Left lung (tissue), 10 donors: ENCODE data around the gene MEGF8. TPM values are rescaled to one million over a fixed set of nuclear protein-coding genes. Genes with fewer than 3 reads are reported as not detected.

Experiments used
- ATAC-seq: fragments of 200-7000 bp; cut with Tn5 transposase; one replicate; pipeline ENCODE4 v1.9.1; 2020; ENCODE audit warnings: moderate library complexity
- DNase-seq, 4 donors: peaks; one replicate each; pipeline ENCODE4 v3.0.0-alpha.2; 2013 to 2020
- H3K27ac ChIP-seq, 2 donors: fragments of 200-600 bp; sonication (generic) in 1 of 2; one replicate each; pipeline versions ENCODE4 v1.5.0 to v1.8.0; 2020 to 2021
- H3K27me3 ChIP-seq, 2 donors: fragments of 200-600 bp; sonication (generic) in 1 of 2; one replicate each; pipeline versions ENCODE4 v1.5.0 to v1.8.0; 2020 to 2021
- H3K36me3 ChIP-seq, 2 donors: fragments of 200-600 bp; sonication (generic) in 1 of 2; one replicate each; pipeline versions ENCODE4 v1.5.0 to v1.8.0; 2020 to 2021
- H3K4me1 ChIP-seq, 2 donors: fragments of 200-600 bp; one replicate each; pipeline ENCODE4 v1.8.0; 2021
- H3K4me3 ChIP-seq, 2 donors: fragments of 200-600 bp; sonication (generic) in 1 of 2; one replicate each; pipeline versions ENCODE4 v1.5.0 to v1.8.0; 2020 to 2021; ENCODE audit warnings: mild to moderate bottlenecking in 1 of 2
- H3K9me3 ChIP-seq, 2 donors: fragments of 200-600 bp; sonication (generic) in 1 of 2; one replicate each; pipeline versions ENCODE4 v1.5.0 to v1.8.0; 2020 to 2021
- intact Hi-C, 2 donors: fragments of 100-400 bp; cut with DNase I; formaldehyde crosslinking; loops; one replicate each; pipeline versions ENCODE4 v1.11.2 to v1.14.2; 2022
- polyA plus RNA-seq, 6 donors: library from polyadenylated mRNA; unstranded; fragments of 120-200 nt; gene quantifications; one replicate each; pipeline ENCODE4 v1.2.1, GENCODE V29; 2013; ENCODE audit not compliant: insufficient read length in 6 of 6
- total RNA-seq, 2 donors: library from RNA; stranded (reverse); fragmentation: NEBNext Ultra II Directional; extraction: Animal tissue kit (Norgen Biotek cat#: 25700); gene quantifications; one replicate each; pipeline ENCODE4 v1.2.1, GENCODE V29; 2021
- TF ChIP-seq, protein P1 (sequence below), 2 donors: fragments of 200-600 bp; sonication (generic) in 1 of 2; IDR thresholded peaks; one replicate each; pipeline versions ENCODE4 v1.5.0 to v1.8.0; 2021; ENCODE audit warnings: antibody characterized with exemption in 2 of 2
- donor health status: DM: no; HTN: yes; CAD: no.
- donor health status: DM: no; HTN: no; CAD: no.

MEGF8 gene
- total and polyA plus RNA-seq, 8 donors, result 15.7 to 38.9 (median 34.8) TPM

GRCh38 chr19:42378225-42379215 lies 53.1 kb downstream of the MEGF8 start:
- H3K27me3 ChIP-seq, result peaks cover 8 to 45% of the 10 kb centered on the region in 2 donors
- H3K4me1 ChIP-seq, result no peaks in the 10 kb centered on the region
- TF ChIP-seq, protein P1, sequence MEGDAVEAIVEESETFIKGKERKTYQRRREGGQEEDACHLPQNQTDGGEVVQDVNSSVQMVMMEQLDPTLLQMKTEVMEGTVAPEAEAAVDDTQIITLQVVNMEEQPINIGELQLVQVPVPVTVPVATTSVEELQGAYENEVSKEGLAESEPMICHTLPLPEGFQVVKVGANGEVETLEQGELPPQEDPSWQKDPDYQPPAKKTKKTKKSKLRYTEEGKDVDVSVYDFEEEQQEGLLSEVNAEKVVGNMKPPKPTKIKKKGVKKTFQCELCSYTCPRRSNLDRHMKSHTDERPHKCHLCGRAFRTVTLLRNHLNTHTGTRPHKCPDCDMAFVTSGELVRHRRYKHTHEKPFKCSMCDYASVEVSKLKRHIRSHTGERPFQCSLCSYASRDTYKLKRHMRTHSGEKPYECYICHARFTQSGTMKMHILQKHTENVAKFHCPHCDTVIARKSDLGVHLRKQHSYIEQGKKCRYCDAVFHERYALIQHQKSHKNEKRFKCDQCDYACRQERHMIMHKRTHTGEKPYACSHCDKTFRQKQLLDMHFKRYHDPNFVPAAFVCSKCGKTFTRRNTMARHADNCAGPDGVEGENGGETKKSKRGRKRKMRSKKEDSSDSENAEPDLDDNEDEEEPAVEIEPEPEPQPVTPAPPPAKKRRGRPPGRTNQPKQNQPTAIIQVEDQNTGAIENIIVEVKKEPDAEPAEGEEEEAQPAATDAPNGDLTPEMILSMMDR (IDR thresholded peaks at IDR 0.05), result no peak
- intact Hi-C loops, result no loop called here
- no peak for ATAC-seq
- no peak for DNase-seq
- H3K9me3 ChIP-seq, result no peaks in the 10 kb centered on the region
- peaks cover 0 to 19% of the 10 kb centered on the region in 2 donors for H3K36me3 ChIP-seq
- H3K4me3 ChIP-seq, result no peak overlapping the region
- H3K27ac ChIP-seq, result no peak overlapping the region

GRCh38 chr19:42380155-42380554 lies 54.7 kb downstream of the MEGF8 start:
- Histone ChIP-seq H3K9me3 (no peaks in the 10 kb centered on the region), H3K4me3 (no peak overlapping the region), H3K27ac (no peak overlapping the region), H3K4me1 (no peaks in the 10 kb centered on the region), H3K27me3 (peaks cover 8 to 58% of the 10 kb centered on the region in 2 donors), H3K36me3 (peaks cover 0 to 15% of the 10 kb centered on the region in 2 donors)
- ATAC-seq (no peak), DNase-seq (no peak)
- intact Hi-C loops, result no loop called here
- TF ChIP-seq, protein P1 (IDR thresholded peaks at IDR 0.05), result no peak

GRCh38 chr19:42386974-42387707 lies 61.7 kb downstream of the MEGF8 start:
- peak in 3 of 4 donors; percentile 39 to 91 (median 65) for DNase-seq
- Histone ChIP-seq H3K9me3 (no peaks in the 10 kb centered on the region), H3K36me3 (no peaks in the 10 kb centered on the region), H3K4me1 (peaks cover 0 to 12% of the 10 kb centered on the region in 2 donors), H3K4me3 (peak overlapping the region; percentile 26 to 44), H3K27me3 (peaks cover 9 to 85% of the 10 kb centered on the region in 2 donors), H3K27ac (no peak overlapping the region)
- ATAC-seq, result peak; percentile 93
- TF ChIP-seq, protein P1 (IDR thresholded peaks at IDR 0.05), result peak in 1 of 2 donors; percentile 48
- intact Hi-C loops, result no loop called here

- no peak overlapping the region for H3K4me3 ChIP-seq
- ATAC-seq (no peak), DNase-seq (no peak)
- H3K27me3 ChIP-seq, result peaks cover 9 to 67% of the 10 kb centered on the region in 2 donors
- H3K4me1 ChIP-seq, result peaks cover 0 to 12% of the 10 kb centered on the region in 2 donors
- H3K36me3 ChIP-seq, result no peaks in the 10 kb centered on the region
- H3K9me3 ChIP-seq, result no peaks in the 10 kb centered on the region
- TF ChIP-seq, protein P1 (IDR thresholded peaks at IDR 0.05), result no peak
- intact Hi-C loops, result no loop called here
- no peak overlapping the region for H3K27ac ChIP-seq
These were observed 63.5 kb downstream of the MEGF8 start for GRCh38 chr19:42388851-42389489.
